DMS 273 (cell line): Measurements from ENCODE around the gene SORCS2.

Experiments
- DNase-seq: peaks from one replicate; lab custom pipeline; 2025; ENCODE audit not compliant: unreplicated experiment; lab: John Stamatoyannopoulos, UW

The SORCS2 gene

GRCh38 chr4:7746351-7747061 is 554.2 kb downstream of the SORCS2 start:
- no peak for DNase-seq

GRCh38 chr4:7747062-7747385 is 554.7 kb downstream of the SORCS2 start:
- DNase-seq: no peak

- DNase-seq: no peak
These were observed 555.2 kb downstream of the SORCS2 start for GRCh38 chr4:7747566-7747965.

GRCh38 chr4:7750523-7750922 is 558.2 kb downstream of the SORCS2 start:
- no peak for DNase-seq

GRCh38 chr4:7750972-7751371 is 558.6 kb downstream of the SORCS2 start:
- no peak for DNase-seq

GRCh38 chr4:7752649-7753048 is 560.3 kb downstream of the SORCS2 start:
- no peak for DNase-seq

- no peak for DNase-seq
These were observed 560.9 kb downstream of the SORCS2 start for GRCh38 chr4:7753271-7753670.

GRCh38 chr4:7753931-7754465 is 561.7 kb downstream of the SORCS2 start:
- DNase-seq: no peak

- DNase-seq: no peak
These were observed 562.4 kb downstream of the SORCS2 start for GRCh38 chr4:7754565-7755262.

GRCh38 chr4:7755561-7755960 is 563.2 kb downstream of the SORCS2 start:
- DNase-seq: no peak

- no peak for DNase-seq
These were observed 563.7 kb downstream of the SORCS2 start for GRCh38 chr4:7756071-7756470.

- DNase-seq: no peak
These were observed 564.4 kb downstream of the SORCS2 start for GRCh38 chr4:7756561-7757355.

- no peak for DNase-seq
These were observed 565.4 kb downstream of the SORCS2 start for GRCh38 chr4:7757501-7758471.

GRCh38 chr4:7758476-7758875 is 566.1 kb downstream of the SORCS2 start:
- DNase-seq: no peak

GRCh38 chr4:7759216-7759615 is 566.9 kb downstream of the SORCS2 start:
- DNase-seq: no peak

- DNase-seq: no peak
These were observed 567.3 kb downstream of the SORCS2 start for GRCh38 chr4:7759635-7760034.

- no peak for DNase-seq
These were observed 567.9 kb downstream of the SORCS2 start for GRCh38 chr4:7760228-7760627.

GRCh38 chr4:7760706-7761105 is 568.4 kb downstream of the SORCS2 start:
- no peak for DNase-seq

- no peak for DNase-seq
These were observed 569.0 kb downstream of the SORCS2 start for GRCh38 chr4:7761312-7761711.

- DNase-seq: peak; percentile 50
These were observed 569.4 kb downstream of the SORCS2 start for GRCh38 chr4:7761720-7762119.
